ENCODE results near the gene ADISSP. TPM values are rescaled to one million over a fixed set of nuclear protein-coding genes. Genes with fewer than 3 reads are reported as not detected.
A peak's percentile ranks its signal among the peaks of the same experiment; 100 is the strongest.

The ADISSP gene
- total and polyA plus RNA-seq, 2 of the 13 experiments (the other 11 are each of a cell fraction or from before 2014, with no cell fraction given), result 38.3 to 90.6 TPM

GRCh38 chr20:3738111-3739053 lies 29.2 kb downstream of the ADISSP start (continued):
- TF ChIP-seq NFAT5 (CRISPR knock-in tag; IDR thresholded peaks at IDR 0.05), result no peak
- TF ChIP-seq FOXK1 (CRISPR knock-in tag; IDR thresholded peaks at IDR 0.05; ENCODE audit: borderline replicate concordance, low read depth), result 0 out of 2 replicates have a peak, but pooled peaks have one; percentile 5
- peak; percentile 88 for TF ChIP-seq CEBPB (IDR thresholded peaks at IDR 0.05; ENCODE audit: borderline replicate concordance, low read depth, low read length)
- no peak for TF ChIP-seq ZNF546 (CRISPR knock-in tag; conservative IDR thresholded peaks at IDR 0.05)
- TF ChIP-seq ATF4 (CRISPR knock-in tag; IDR thresholded peaks at IDR 0.05), result no peak
- TF ChIP-seq TFAP4 (IDR thresholded peaks at IDR 0.05; ENCODE audit: borderline replicate concordance, low read depth), result 0 out of 2 replicates have a peak, but pooled peaks have one; percentile 17
- TF ChIP-seq RFXANK (CRISPR knock-in tag; IDR thresholded peaks at IDR 0.05), result no peak
- no peak for TF ChIP-seq EP300 (IDR thresholded peaks at IDR 0.05; ENCODE audit: low read depth in 2 of 2, low read length in 2 of 2)
- TF ChIP-seq EP300 (CRISPR knock-in tag; IDR thresholded peaks at IDR 0.05; ENCODE audit: borderline replicate concordance), result 0 out of 2 replicates have a peak, but pooled peaks have one; percentile 17
- no peak for TF ChIP-seq GLMP (CRISPR knock-in tag; IDR thresholded peaks at IDR 0.05; ENCODE audit: borderline replicate concordance)
- TF ChIP-seq TARDBP (CRISPR knock-in tag; IDR thresholded peaks at IDR 0.05), result peak; percentile 55; the same call in 1 of the 2 replicates
- TF ChIP-seq HDAC1 (CRISPR knock-in tag; IDR thresholded peaks at IDR 0.05), result 0 out of 2 replicates have a peak, but pooled peaks have one; percentile 30
- TF ChIP-seq ZBTB7B (CRISPR knock-in tag; IDR thresholded peaks at IDR 0.05), result 0 out of 2 replicates have a peak, but pooled peaks have one; percentile 22
- no peak for TF ChIP-seq ZNF282 (IDR thresholded peaks at IDR 0.05; ENCODE audit: partially characterized antibody)
- peak; percentile 70; the same call in 1 of the 2 replicates for TF ChIP-seq KDM1A (CRISPR knock-in tag; IDR thresholded peaks at IDR 0.05)
- TF ChIP-seq SOX13 (IDR thresholded peaks at IDR 0.05), result no peak
- TF ChIP-seq SOX13 (CRISPR knock-in tag; conservative IDR thresholded peaks at IDR 0.05 in 1 of 2, IDR thresholded peaks at IDR 0.05 in 1 of 2), result peak in 1 of 2 experiments; percentile 69; a peak in 2 of 4 replicates

Data from HepG2 (cell line).